ENCODE measurements around the gene NF1.

NF1 gene

GRCh38 chr17:31053071-31053470 is 41.7 kb upstream of the NF1 start:
- TF ChIP-seq FOXP2 (optimal IDR thresholded peaks at IDR 0.05; ENCODE audit: control extremely low read depth, extremely low read length, insufficient read depth) (no peak), POLR2AphosphoS5 (IDR thresholded peaks at IDR 0.05; ENCODE audit: borderline replicate concordance, low read depth, low read length) (no peak), EZH2 (IDR thresholded peaks at IDR 0.05) (no peak)
- no peak overlapping the region for H3K27ac ChIP-seq
- DNase-seq (ENCODE audit: low read depth, low spot score) = no peak
- H3K9me3 ChIP-seq (ENCODE audit: low read depth, low read length) = no peaks in the 10 kb centered on the region
- no peak overlapping the region for H3K9ac ChIP-seq (ENCODE audit: insufficient read length)
- no peaks in the 10 kb centered on the region for H3K36me3 ChIP-seq (ENCODE audit: insufficient read depth, low read length)
- no peak overlapping the region for H3K4me3 ChIP-seq

DNA sequence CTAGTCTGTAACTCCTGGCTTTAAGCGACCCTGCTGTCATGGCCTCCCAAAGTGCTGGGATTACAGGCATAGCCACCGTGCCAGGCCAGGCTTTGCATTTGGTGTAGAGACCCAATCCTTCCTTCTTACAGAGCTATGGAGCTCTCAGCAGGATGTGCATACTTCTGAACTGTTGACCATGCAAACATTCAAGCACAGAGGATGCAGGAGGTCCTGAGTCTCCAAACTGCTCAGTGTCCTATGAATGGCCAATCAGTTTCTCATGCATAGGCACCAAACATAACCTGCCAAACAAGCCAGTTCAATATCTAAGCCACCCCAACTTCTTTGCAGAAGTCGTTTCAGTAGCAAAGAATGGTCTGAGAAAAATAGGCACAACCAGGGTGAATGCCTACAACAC is 40.0 kb upstream of the NF1 start:
- Histone ChIP-seq H3K27ac (no peak overlapping the region), H3K4me3 (no peak overlapping the region), H3K9me3 (ENCODE audit: low read depth, low read length) (no peaks in the 10 kb centered on the region), H3K9ac (ENCODE audit: insufficient read length) (no peak overlapping the region), H3K36me3 (ENCODE audit: insufficient read depth, low read length) (no peaks in the 10 kb centered on the region)
- no peak for DNase-seq (ENCODE audit: low read depth, low spot score)
- TF ChIP-seq FOXP2 (optimal IDR thresholded peaks at IDR 0.05; ENCODE audit: control extremely low read depth, extremely low read length, insufficient read depth) = no peak
- no peak for TF ChIP-seq POLR2AphosphoS5 (IDR thresholded peaks at IDR 0.05; ENCODE audit: borderline replicate concordance, low read depth, low read length)
- no peak for TF ChIP-seq EZH2 (IDR thresholded peaks at IDR 0.05)

DNA sequence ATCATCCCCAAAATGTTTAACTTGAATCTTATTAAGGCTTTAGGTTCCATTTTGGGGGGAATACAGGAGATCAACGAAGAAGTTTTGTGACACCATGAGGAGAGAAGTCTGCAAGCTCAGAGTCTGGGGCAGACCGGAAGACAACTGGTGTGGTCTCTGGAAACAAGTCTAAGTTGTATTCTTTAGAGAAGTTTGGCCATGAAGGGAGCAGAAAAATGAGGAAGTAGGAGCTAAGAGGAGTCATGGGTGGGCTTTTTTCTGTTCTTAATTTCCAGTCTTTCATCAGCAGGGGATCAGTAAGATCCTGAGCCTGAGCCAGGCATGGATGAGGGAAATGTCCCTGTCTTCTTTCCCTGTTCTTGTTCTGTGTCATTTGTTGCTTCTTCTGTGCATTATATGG is 35.8 kb upstream of the NF1 start:
- H3K36me3 ChIP-seq (ENCODE audit: insufficient read depth, low read length) = no peaks in the 10 kb centered on the region
- no peaks in the 10 kb centered on the region for H3K9me3 ChIP-seq (ENCODE audit: low read depth, low read length)
- H3K27ac ChIP-seq = no peak overlapping the region
- H3K4me3 ChIP-seq = no peak overlapping the region
- TF ChIP-seq FOXP2 (optimal IDR thresholded peaks at IDR 0.05; ENCODE audit: control extremely low read depth, extremely low read length, insufficient read depth) (no peak), POLR2AphosphoS5 (IDR thresholded peaks at IDR 0.05; ENCODE audit: borderline replicate concordance, low read depth, low read length) (no peak), EZH2 (IDR thresholded peaks at IDR 0.05) (no peak)
- DNase-seq (ENCODE audit: low read depth, low spot score) = no peak
- no peak overlapping the region for H3K9ac ChIP-seq (ENCODE audit: insufficient read length)

GRCh38 chr17:31060791-31061550 is 33.8 kb upstream of the NF1 start:
- TF ChIP-seq POLR2AphosphoS5 (IDR thresholded peaks at IDR 0.05; ENCODE audit: borderline replicate concordance, low read depth, low read length) (no peak), FOXP2 (optimal IDR thresholded peaks at IDR 0.05; ENCODE audit: control extremely low read depth, extremely low read length, insufficient read depth) (no peak), EZH2 (IDR thresholded peaks at IDR 0.05) (no peak)
- no peaks in the 10 kb centered on the region for H3K36me3 ChIP-seq (ENCODE audit: insufficient read depth, low read length)
- no peak overlapping the region for H3K27ac ChIP-seq
- no peak overlapping the region for H3K9ac ChIP-seq (ENCODE audit: insufficient read length)
- H3K4me3 ChIP-seq = no peak overlapping the region
- no peaks in the 10 kb centered on the region for H3K9me3 ChIP-seq (ENCODE audit: low read depth, low read length)
- no peak for DNase-seq (ENCODE audit: low read depth, low spot score)

- no peak overlapping the region for H3K4me3 ChIP-seq
- TF ChIP-seq FOXP2 (optimal IDR thresholded peaks at IDR 0.05; ENCODE audit: control extremely low read depth, extremely low read length, insufficient read depth) = no peak
- TF ChIP-seq POLR2AphosphoS5 (IDR thresholded peaks at IDR 0.05; ENCODE audit: borderline replicate concordance, low read depth, low read length) = no peak
- DNase-seq (ENCODE audit: low read depth, low spot score) = no peak
- no peaks in the 10 kb centered on the region for H3K9me3 ChIP-seq (ENCODE audit: low read depth, low read length)
- no peak overlapping the region for H3K27ac ChIP-seq
- H3K9ac ChIP-seq (ENCODE audit: insufficient read length) = no peak overlapping the region
- no peaks in the 10 kb centered on the region for H3K36me3 ChIP-seq (ENCODE audit: insufficient read depth, low read length)
Measured at GRCh38 chr17:31061678-31062077, 33.1 kb upstream of the NF1 start.

GRCh38 chr17:31062346-31062745 is 32.4 kb upstream of the NF1 start:
- no peaks in the 10 kb centered on the region for H3K36me3 ChIP-seq (ENCODE audit: insufficient read depth, low read length)
- no peak overlapping the region for H3K4me3 ChIP-seq
- no peak overlapping the region for H3K27ac ChIP-seq
- TF ChIP-seq POLR2AphosphoS5 (IDR thresholded peaks at IDR 0.05; ENCODE audit: borderline replicate concordance, low read depth, low read length) (no peak), FOXP2 (optimal IDR thresholded peaks at IDR 0.05; ENCODE audit: control extremely low read depth, extremely low read length, insufficient read depth) (no peak), EZH2 (IDR thresholded peaks at IDR 0.05) (no peak)
- H3K9me3 ChIP-seq (ENCODE audit: low read depth, low read length) = no peaks in the 10 kb centered on the region
- no peak for DNase-seq (ENCODE audit: low read depth, low spot score)
- no peak overlapping the region for H3K9ac ChIP-seq (ENCODE audit: insufficient read length)

DNA sequence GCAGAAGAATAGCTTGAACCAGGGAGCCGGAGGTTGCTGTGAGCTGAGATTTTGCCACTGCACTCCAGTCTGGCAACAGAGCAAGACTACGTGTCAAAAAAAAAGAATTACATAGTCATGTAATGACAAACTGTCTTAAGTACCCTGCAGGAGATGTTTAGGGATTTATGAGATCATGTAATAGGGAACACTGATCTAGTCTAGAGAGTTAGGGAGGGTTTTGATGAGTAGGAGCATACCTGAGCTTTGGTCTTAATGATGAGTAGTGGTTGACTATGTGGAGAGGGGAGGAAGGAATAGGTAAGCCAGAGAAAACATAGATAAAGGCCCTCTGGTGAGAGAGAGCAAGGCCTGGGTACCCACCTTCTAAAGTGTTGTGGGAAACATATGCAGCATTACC is 30.1 kb upstream of the NF1 start:
- no peaks in the 10 kb centered on the region for H3K9me3 ChIP-seq (ENCODE audit: low read depth, low read length)
- H3K27ac ChIP-seq = no peak overlapping the region
- no peaks in the 10 kb centered on the region for H3K36me3 ChIP-seq (ENCODE audit: insufficient read depth, low read length)
- H3K9ac ChIP-seq (ENCODE audit: insufficient read length) = no peak overlapping the region
- no peak overlapping the region for H3K4me3 ChIP-seq
- DNase-seq (ENCODE audit: low read depth, low spot score) = no peak
- TF ChIP-seq EZH2 (IDR thresholded peaks at IDR 0.05) (no peak), FOXP2 (optimal IDR thresholded peaks at IDR 0.05; ENCODE audit: control extremely low read depth, extremely low read length, insufficient read depth) (no peak), POLR2AphosphoS5 (IDR thresholded peaks at IDR 0.05; ENCODE audit: borderline replicate concordance, low read depth, low read length) (no peak)

GRCh38 chr17:31067691-31068184 is 27.0 kb upstream of the NF1 start:
- Histone ChIP-seq H3K4me3 (no peak overlapping the region), H3K9ac (ENCODE audit: insufficient read length) (no peak overlapping the region), H3K9me3 (ENCODE audit: low read depth, low read length) (no peaks in the 10 kb centered on the region), H3K36me3 (ENCODE audit: insufficient read depth, low read length) (no peaks in the 10 kb centered on the region), H3K27ac (no peak overlapping the region)
- TF ChIP-seq POLR2AphosphoS5 (IDR thresholded peaks at IDR 0.05; ENCODE audit: borderline replicate concordance, low read depth, low read length) (no peak), FOXP2 (optimal IDR thresholded peaks at IDR 0.05; ENCODE audit: control extremely low read depth, extremely low read length, insufficient read depth) (no peak), EZH2 (IDR thresholded peaks at IDR 0.05) (no peak)
- no peak for DNase-seq (ENCODE audit: low read depth, low spot score)

DNA sequence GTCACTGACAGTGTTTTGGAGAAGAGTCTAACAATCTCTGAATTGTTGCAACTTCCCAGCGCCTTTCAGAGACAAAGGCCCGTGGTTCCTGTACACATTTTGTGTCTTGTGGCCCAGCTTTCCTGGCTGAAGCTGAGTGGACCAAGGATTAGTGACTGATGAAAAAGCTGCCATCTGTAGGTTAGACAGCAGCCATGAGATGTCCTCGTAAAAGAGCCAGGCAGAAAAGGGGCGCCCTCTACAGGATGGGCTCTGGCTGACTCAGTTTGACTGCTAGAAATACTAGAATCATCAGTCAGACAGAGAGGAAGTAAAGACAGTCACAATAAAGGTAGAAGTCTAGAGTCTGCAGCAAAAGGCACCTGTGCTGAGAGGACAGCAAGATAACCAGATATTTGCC is 26.5 kb upstream of the NF1 start:
- no peaks in the 10 kb centered on the region for H3K9me3 ChIP-seq (ENCODE audit: low read depth, low read length)
- no peak overlapping the region for H3K9ac ChIP-seq (ENCODE audit: insufficient read length)
- H3K4me3 ChIP-seq = no peak overlapping the region
- DNase-seq (ENCODE audit: low read depth, low spot score) = no peak
- no peak for TF ChIP-seq FOXP2 (optimal IDR thresholded peaks at IDR 0.05; ENCODE audit: control extremely low read depth, extremely low read length, insufficient read depth)
- no peak for TF ChIP-seq EZH2 (IDR thresholded peaks at IDR 0.05)
- TF ChIP-seq POLR2AphosphoS5 (IDR thresholded peaks at IDR 0.05; ENCODE audit: borderline replicate concordance, low read depth, low read length) = no peak
- H3K36me3 ChIP-seq (ENCODE audit: insufficient read depth, low read length) = no peaks in the 10 kb centered on the region
- H3K27ac ChIP-seq = no peak overlapping the region

Measured in SK-N-MC (cell line).